B cell (primary cell): ENCODE data around the gene PLPP3. TPM values are rescaled to one million over a fixed set of nuclear protein-coding genes. Genes with fewer than 3 reads are reported as not detected.

Source experiments
- ATAC-seq: fragments of 200-7000 bp; cut with Tn5 transposase; one replicate; pipeline ENCODE4 v1.10.0; 2021; ENCODE audit warnings: low read depth, mild to moderate bottlenecking, moderate number of reproducible peaks, moderate library complexity
- CTCF ChIA-PET: fragments of 350-600 bp; sonication (Branson Sonifier 250); formaldehyde crosslinking; loops from one replicate; lab custom pipeline; 2021; ENCODE audit warnings: antibody characterized with exemption, inconsistent platforms; lab: Charles Lee
- POLR2A ChIA-PET: fragments of 350-600 bp; sonication (Branson Sonifier 250); formaldehyde crosslinking; loops from one replicate; lab custom pipeline; 2021; ENCODE audit warnings: antibody characterized with exemption; lab: Charles Lee
- DNase-seq: peaks from one replicate; pipeline ENCODE4 v3.0.0; 2013
- H2AFZ ChIP-seq: 2 replicates; pipeline ENCODE4 v1.6.1; 2012; ENCODE audit warnings: mild to moderate bottlenecking, low read depth, low read length; ENCODE audit not compliant: insufficient read depth, poor library complexity, severe bottlenecking
- H3K27ac ChIP-seq, 2 donors: 1 replicate in 1 of 2; 2 replicates in 1 of 2; pipeline ENCODE4 v1.5.1; 2012 to 2013; ENCODE audit warnings: low read length in 2 of 2, mild to moderate bottlenecking in 2 of 2, moderate library complexity in 1 of 2
- H3K27me3 ChIP-seq, 4 experiments: fragments of 200-600 bp in 1 of 4; sonication (generic) in 1 of 4; replicated peaks in 1 of 4; 1 replicate in 2 of 4; 2 replicates in 2 of 4; pipeline versions ENCODE4 v1.6.1 to v1.7.0; 2013 to 2016; ENCODE audit warnings: low read length in 3 of 4, mild to moderate bottlenecking in 2 of 4, mixed read lengths in 1 of 4, moderate library complexity in 1 of 4; ENCODE audit not compliant: insufficient read depth in 4 of 4, control insufficient read depth in 3 of 4; ENCODE audit errors: control extremely low read depth in 1 of 4
- H3K36me3 ChIP-seq, 2 experiments: replicated peaks in 1 of 2; 1 replicate in 1 of 2; 2 replicates in 1 of 2; pipeline versions ENCODE4 v1.6.1 to v1.7.1; 2013; ENCODE audit warnings: low read length in 1 of 2; ENCODE audit not compliant: insufficient read depth in 2 of 2, control insufficient read depth in 1 of 2; ENCODE audit errors: control extremely low read depth in 1 of 2, extremely low read depth in 1 of 2
- H3K4me1 ChIP-seq, 2 donors: fragments of 200-600 bp in 1 of 2; sonication (generic) in 1 of 2; 1 replicate in 1 of 2; 2 replicates in 1 of 2; pipeline versions ENCODE4 v1.5.1 to v1.6.1; 2013 to 2017; ENCODE audit warnings: low read length in 2 of 2; ENCODE audit not compliant: control insufficient read depth in 2 of 2, insufficient read depth in 2 of 2
- H3K4me2 ChIP-seq: replicated peaks from 2 replicates; pipeline ENCODE3; 2012; ENCODE audit warnings: mild to moderate bottlenecking, low read depth, low read length; ENCODE audit not compliant: poor library complexity, severe bottlenecking
- H3K4me3 ChIP-seq, 5 experiments: fragments of 200-600 bp in 1 of 5; sonication (generic) in 1 of 5; 1 replicate in 3 of 5; 2 replicates in 2 of 5; pipeline versions ENCODE4 v1.5.1 to v1.7.0; 2011 to 2016; ENCODE audit warnings: low read length in 4 of 5, mild to moderate bottlenecking in 4 of 5, low read depth in 2 of 5, control low read depth in 1 of 5, moderate library complexity in 1 of 5; ENCODE audit not compliant: insufficient read depth in 1 of 5; ENCODE audit errors: control extremely low read depth in 1 of 5, extremely low read depth in 1 of 5
- H3K79me2 ChIP-seq: fragments of 200-600 bp; sonication (generic); one replicate; pipeline ENCODE4 v1.6.0; 2016; ENCODE audit warnings: low read length; ENCODE audit not compliant: control insufficient read depth, insufficient read depth
- H3K9ac ChIP-seq: fragments of 200-600 bp; sonication (generic); 2 replicates; pipeline ENCODE4 v1.6.1; 2017; ENCODE audit warnings: mild to moderate bottlenecking, low read length, moderate library complexity
- H3K9me3 ChIP-seq, 3 donors: one replicate each; pipeline versions ENCODE4 v1.6.1 to v1.7.1; 2013; ENCODE audit warnings: low read length in 2 of 3; ENCODE audit not compliant: control insufficient read depth in 2 of 3, insufficient read depth in 1 of 3; ENCODE audit errors: control extremely low read depth in 1 of 3
- H4K20me1 ChIP-seq: 2 replicates; pipeline ENCODE4 v1.6.0; 2012; ENCODE audit warnings: mild to moderate bottlenecking, low read length; ENCODE audit not compliant: insufficient read depth, control insufficient read depth, poor library complexity, severe bottlenecking
- H3K27ac Mint-ChIP-seq: one replicate; pipeline ENCODE4 v1.8.0; 2021; ENCODE audit warnings: mixed read lengths
- H3K27me3 Mint-ChIP-seq: one replicate; pipeline ENCODE4 v1.8.0; 2021; ENCODE audit warnings: mixed read lengths
- H3K4me1 Mint-ChIP-seq: one replicate; pipeline ENCODE4 v1.8.0; 2021; ENCODE audit warnings: mixed read lengths
- H3K4me3 Mint-ChIP-seq: one replicate; pipeline ENCODE4 v1.8.0; 2021; ENCODE audit warnings: mixed read lengths
- H3K9me3 Mint-ChIP-seq: one replicate; pipeline ENCODE4 v1.8.0; 2022; ENCODE audit warnings: mixed read lengths; ENCODE audit not compliant: insufficient read depth
- CTCF ChIP-seq: fragments of 200-600 bp; IDR thresholded peaks from one replicate; pipeline ENCODE4 v1.8.0; 2022; ENCODE audit warnings: antibody characterized with exemption, mild to moderate bottlenecking
- EZH2 ChIP-seq: IDR thresholded peaks from 2 replicates; pipeline ENCODE4 v1.6.1; 2012; ENCODE audit warnings: borderline replicate concordance, low read depth, mild to moderate bottlenecking, moderate library complexity, low read length; ENCODE audit not compliant: insufficient read depth, poor library complexity, severe bottlenecking
- WGBS: methylation state at CpG from one replicate; pipeline ENCODE4 v1.1.5; 2013; ENCODE audit warnings: missing lambda C conversion rate; ENCODE audit not compliant: insufficient coverage; 5-methylcytosine and 5-hydroxymethylcytosine counted together
- intact Hi-C: fragments of 100-400 bp; cut with micrococcal nuclease; formaldehyde crosslinking; loops from one replicate; pipeline ENCODE4 v1.10.0; 2022
- polyA plus RNA-seq: library from polyadenylated mRNA; depleted of rRNA; stranded (reverse); fragments of >200 nt; gene quantifications from 2 replicates; pipeline ENCODE4 v1.2.3, GENCODE V29; 2012
- total RNA-seq, 2 donors: library from RNA; stranded (reverse); fragments of 120-200 nt in 1 of 2; gene quantifications; 1 replicate in 1 of 2; 2 replicates in 1 of 2; pipeline versions ENCODE4 v1.2.3 to v1.2.4, GENCODE V29; 2013 to 2022

Gene PLPP3
- total and polyA plus RNA-seq, 2 donors (not counting 1 experiment from before 2014, with no cell fraction given), result 1.8 to 2.9 TPM

DNA sequence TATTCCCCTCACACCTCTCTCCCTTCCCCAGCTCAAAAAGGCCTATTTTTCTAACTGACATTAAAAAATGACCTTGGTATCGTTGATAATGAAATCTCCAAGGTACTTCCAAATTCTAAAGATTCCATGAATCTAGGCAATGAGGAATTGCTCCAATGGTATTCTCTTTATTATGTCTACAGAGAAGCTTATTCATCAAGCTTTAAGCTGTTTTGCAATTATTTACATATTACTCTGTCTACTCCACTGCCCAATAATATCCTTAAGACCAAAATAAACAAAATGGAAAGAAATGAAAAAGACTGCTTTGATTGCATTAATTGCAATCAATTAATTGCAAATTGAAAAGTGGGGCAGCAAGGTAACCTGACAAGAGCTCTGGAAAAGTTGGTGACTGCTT lies 7.9 kb downstream of the PLPP3 start:
- Histone ChIP-seq H3K4me2 (no peak overlapping the region), H2AFZ (no peak overlapping the region), H3K27me3 (no peaks in the 10 kb centered on the region), H3K36me3 (no peaks in the 10 kb centered on the region), H3K27ac (no peak overlapping the region), H4K20me1 (no peaks in the 10 kb centered on the region), H3K9me3 (no peaks in the 10 kb centered on the region), H3K4me1 (peaks cover 16 to 29% of the 10 kb centered on the region in 2 donors), H3K4me3 (no peak overlapping the region), H3K9ac (no peak overlapping the region), H3K79me2 (peaks cover 46% of the 10 kb centered on the region)
- POLR2A ChIA-PET, result no interaction called here
- Mint-ChIP-seq H3K4me3 (no peak overlapping the region), H3K27ac (peak overlapping the region; percentile 3), H3K27me3 (no peaks in the 10 kb centered on the region), H3K9me3 (no peaks in the 10 kb centered on the region), H3K4me1 (peaks cover 49% of the 10 kb centered on the region)
- TF ChIP-seq CTCF, result no peak
- no peak for TF ChIP-seq EZH2
- DNase-seq, result no peak
- WGBS, result no CpG with 5 or more reads among the region's 1 CpG
- intact Hi-C loops, result loop anchor here (10.0 kb wide), 2 partner anchors 507 to 1097 kb away; no protein-coding TSS in a partner anchor
- ATAC-seq, result no peak
- CTCF ChIA-PET, result interaction anchor here (0.7 to 7.0 kb wide), 3 partner anchors 13 to 397 kb away, joined by 3 to 57 read pairs (median 4); no protein-coding TSS in a partner anchor

DNA sequence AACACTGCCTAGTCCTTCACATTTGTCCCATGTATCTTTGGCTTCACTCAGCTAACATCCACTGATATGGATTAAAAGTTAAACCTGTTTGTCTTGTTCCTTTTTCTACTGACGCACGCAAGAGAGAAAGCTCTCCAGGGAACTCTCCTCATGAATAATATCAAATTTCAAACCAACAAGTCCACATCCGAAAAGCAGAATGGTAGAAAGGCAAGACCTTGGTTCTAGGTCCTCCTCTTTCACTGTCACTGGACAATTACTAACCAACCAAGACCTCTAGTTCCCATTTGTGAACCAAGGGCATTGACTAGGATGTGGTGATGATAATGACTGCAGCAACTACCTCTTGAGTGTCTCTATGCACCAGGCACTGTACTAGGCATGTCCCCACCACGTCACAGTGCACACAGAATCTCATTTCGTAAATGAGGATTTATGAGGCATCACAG lies 8.4 kb downstream of the PLPP3 start:
- ChIA-PET CTCF (interaction anchor here (1.0 to 7.0 kb wide), 2 partner anchors 13 to 14 kb away, joined by 3 to 57 read pairs; no protein-coding TSS in a partner anchor), POLR2A (no interaction called here)
- WGBS, result 85% methylated on average over 2 of the region's 5 CpGs
- DNase-seq (no peak), ATAC-seq (no peak)
- no peaks in the 10 kb centered on the region for H3K36me3 ChIP-seq
- Mint-ChIP-seq H3K9me3 (no peaks in the 10 kb centered on the region), H3K4me3 (peak overlapping the region; percentile 9), H3K27me3 (no peaks in the 10 kb centered on the region), H3K27ac (peak overlapping the region; percentile 3), H3K4me1 (peaks cover 48% of the 10 kb centered on the region)
- no peaks in the 10 kb centered on the region for H3K9me3 ChIP-seq
- TF ChIP-seq EZH2 (no peak), CTCF (no peak)
- peaks cover 46% of the 10 kb centered on the region for H3K79me2 ChIP-seq
- no peaks in the 10 kb centered on the region for H3K27me3 ChIP-seq
- intact Hi-C loops, result loop anchor here (10.0 kb wide), 2 partner anchors 506 to 1096 kb away; no protein-coding TSS in a partner anchor
- no peaks in the 10 kb centered on the region for H4K20me1 ChIP-seq
- no peak overlapping the region for H3K4me2 ChIP-seq
- no peak overlapping the region for H2AFZ ChIP-seq
- H3K9ac ChIP-seq, result no peak overlapping the region
- H3K4me3 ChIP-seq, result no peak overlapping the region
- H3K4me1 ChIP-seq, result peaks cover 13 to 26% of the 10 kb centered on the region in 2 donors
- no peak overlapping the region for H3K27ac ChIP-seq
